Mammary epithelial cell (primary cell): ENCODE data around the gene MOSMO.

Source experiments
- CTCF ChIP-seq, 2 donors: IDR thresholded peaks in 1 of 2; conservative IDR thresholded peaks in 1 of 2; 2 replicates each; pipeline ENCODE4 v1.5.1; 2011 to 2012; ENCODE audit warnings: inconsistent platforms in 2 of 2, low read length in 2 of 2, mild to moderate bottlenecking in 2 of 2, control low read depth in 1 of 2, low read depth in 1 of 2; ENCODE audit not compliant: insufficient read depth in 1 of 2; ENCODE audit errors: extremely low read depth in 1 of 2
- EZH2 ChIP-seq: IDR thresholded peaks from 2 replicates; pipeline ENCODE4 v1.6.1; 2012; ENCODE audit warnings: low read length, inconsistent platforms, borderline replicate concordance

DNA sequence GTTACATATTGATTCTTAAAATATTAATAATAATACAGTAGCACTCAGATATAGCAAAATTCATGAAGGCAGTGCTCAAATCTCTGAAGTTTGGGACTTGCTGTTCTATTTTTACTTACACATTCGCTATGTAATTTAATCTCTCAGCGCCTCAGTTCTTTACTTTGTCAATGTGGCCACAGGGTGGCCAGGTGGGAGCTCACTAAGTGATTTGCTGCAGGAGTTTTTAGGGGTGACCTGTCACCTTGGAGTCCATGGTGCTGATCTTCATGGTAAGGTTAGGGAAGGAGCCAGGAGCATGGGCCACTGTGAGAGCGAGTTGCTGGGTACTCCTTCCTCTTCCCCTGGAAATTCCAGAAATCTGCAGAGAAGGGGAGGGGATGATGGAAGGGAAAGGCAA is 112.5 kb downstream of the MOSMO start:
- TF ChIP-seq CTCF (conservative IDR thresholded peaks at IDR 0.05 in 1 of 2, IDR thresholded peaks at IDR 0.05 in 1 of 2; ENCODE audit: extremely low read depth in 1 of 2, insufficient read depth in 1 of 2, low read depth in 1 of 2, low read length in 2 of 2) (no peak), EZH2 (no peak)
